Islet of Langerhans (tissue), 1 donor: ENCODE data around the gene LCN10.

ENCODE experiments used
- FAIRE-seq: peaks from one replicate; lab custom pipeline; 2011; peaks lifted over from hg19 to GRCh38; lab: Jason Lieb, UNC

LCN10 gene

GRCh38 chr9:136738960-136739359 is 3.8 kb downstream of the LCN10 start:
- no peak for FAIRE-seq

- FAIRE-seq = no peak
Observed at GRCh38 chr9:136735812-136736480, 6.8 kb downstream of the LCN10 start.

- FAIRE-seq = no peak
Observed at GRCh38 chr9:136734837-136735496, 7.8 kb downstream of the LCN10 start.

- FAIRE-seq = no peak
Observed at GRCh38 chr9:136733611-136734010, 9.1 kb downstream of the LCN10 start.

- FAIRE-seq = no peak
Observed at GRCh38 chr9:136732444-136733178, 10.1 kb downstream of the LCN10 start.

GRCh38 chr9:136729926-136730325 is 12.8 kb downstream of the LCN10 start:
- no peak for FAIRE-seq

- no peak for FAIRE-seq
Observed at GRCh38 chr9:136729144-136729543, 13.6 kb downstream of the LCN10 start.

GRCh38 chr9:136728548-136729123 is 14.1 kb downstream of the LCN10 start:
- FAIRE-seq = no peak

GRCh38 chr9:136728080-136728547 is 14.6 kb downstream of the LCN10 start:
- no peak for FAIRE-seq

GRCh38 chr9:136726631-136727191 is 16.0 kb downstream of the LCN10 start:
- no peak for FAIRE-seq

- FAIRE-seq = no peak
Observed at GRCh38 chr9:136726118-136726517, 16.6 kb downstream of the LCN10 start.

GRCh38 chr9:136725612-136726011 is 17.1 kb downstream of the LCN10 start:
- FAIRE-seq = no peak

- FAIRE-seq = no peak
Observed at GRCh38 chr9:136724772-136725171, 18.0 kb downstream of the LCN10 start.

- no peak for FAIRE-seq
Observed at GRCh38 chr9:136723989-136724388, 18.8 kb downstream of the LCN10 start.

- FAIRE-seq = no peak
Observed at GRCh38 chr9:136723362-136723976, 19.3 kb downstream of the LCN10 start.

- FAIRE-seq = no peak
Observed at GRCh38 chr9:136722969-136723356, 19.8 kb downstream of the LCN10 start.

- FAIRE-seq = no peak
Observed at GRCh38 chr9:136722093-136722968, 20.4 kb downstream of the LCN10 start.

GRCh38 chr9:136721339-136722092 is 21.2 kb downstream of the LCN10 start:
- no peak for FAIRE-seq

GRCh38 chr9:136720898-136721338 is 21.8 kb downstream of the LCN10 start:
- FAIRE-seq = no peak

GRCh38 chr9:136720251-136720897 is 22.4 kb downstream of the LCN10 start:
- FAIRE-seq = no peak
